Subcutaneous abdominal adipose tissue (tissue), 5 donors: ENCODE results near the gene CPED1.

Experiments
- H3K27ac ChIP-seq: one replicate; pipeline ENCODE4 v1.7.0; 2013; ENCODE audit warnings: low read depth, mild to moderate bottlenecking, inconsistent platforms, low read length, moderate library complexity
- H3K27me3 ChIP-seq, 5 donors: one replicate each; pipeline ENCODE4 v1.7.0; 2013; ENCODE audit warnings: low read length in 5 of 5, inconsistent platforms in 1 of 5; ENCODE audit not compliant: control insufficient read depth in 5 of 5, insufficient read depth in 4 of 5
- H3K36me3 ChIP-seq, 5 donors: one replicate each; pipeline ENCODE4 v1.7.0; 2013; ENCODE audit warnings: low read length in 5 of 5; ENCODE audit not compliant: control insufficient read depth in 5 of 5, insufficient read depth in 5 of 5
- H3K4me1 ChIP-seq, 5 donors: one replicate each; pipeline ENCODE4 v1.7.0; 2013; ENCODE audit warnings: low read length in 5 of 5, mild to moderate bottlenecking in 3 of 5, moderate library complexity in 1 of 5; ENCODE audit not compliant: control insufficient read depth in 5 of 5, insufficient read depth in 5 of 5
- H3K4me3 ChIP-seq, 5 donors: one replicate each; pipeline ENCODE4 v1.7.0; 2013; ENCODE audit warnings: low read length in 5 of 5, low read depth in 1 of 5
- H3K9ac ChIP-seq, 5 donors: one replicate each; pipeline ENCODE4 v1.7.0; 2013; ENCODE audit warnings: low read length in 5 of 5, mild to moderate bottlenecking in 4 of 5, moderate library complexity in 3 of 5
- H3K9me3 ChIP-seq, 5 donors: one replicate each; pipeline ENCODE4 v1.7.0; 2013; ENCODE audit warnings: low read length in 5 of 5; ENCODE audit not compliant: control insufficient read depth in 5 of 5
- donor health status: healthy.
- donor health status: healthy.
- donor health status: healthy.
- donor health status: healthy.
- donor health status: healthy.

CPED1 gene

DNA sequence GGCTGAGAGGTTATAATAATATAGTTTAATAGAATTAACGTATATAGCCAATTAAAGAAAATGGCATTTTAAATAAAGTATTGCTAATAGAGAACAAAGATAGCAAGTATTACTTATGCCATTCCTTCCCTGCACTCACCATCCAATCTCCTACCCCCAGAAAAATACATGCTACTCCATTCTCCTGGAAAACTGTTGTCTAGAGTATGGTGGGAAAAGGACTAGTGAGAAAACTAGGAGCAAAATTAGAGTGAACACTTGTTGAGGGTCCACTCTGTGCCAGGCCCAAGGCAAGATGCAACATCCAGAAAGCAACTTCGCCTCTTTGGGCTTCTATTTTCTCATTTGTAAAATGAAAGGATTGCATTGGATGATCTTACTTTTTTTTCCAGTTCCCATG lies 149.1 kb downstream of the CPED1 start:
- Histone ChIP-seq H3K9ac (no peak overlapping the region), H3K9me3 (no peaks in the 10 kb centered on the region), H3K4me3 (no peak overlapping the region), H3K27ac (no peak overlapping the region), H3K27me3 (no peaks in the 10 kb centered on the region), H3K4me1 (no peaks in the 10 kb centered on the region), H3K36me3 (peaks cover 25 to 47% (median 37%) of the 10 kb centered on the region in 5 donors)

DNA sequence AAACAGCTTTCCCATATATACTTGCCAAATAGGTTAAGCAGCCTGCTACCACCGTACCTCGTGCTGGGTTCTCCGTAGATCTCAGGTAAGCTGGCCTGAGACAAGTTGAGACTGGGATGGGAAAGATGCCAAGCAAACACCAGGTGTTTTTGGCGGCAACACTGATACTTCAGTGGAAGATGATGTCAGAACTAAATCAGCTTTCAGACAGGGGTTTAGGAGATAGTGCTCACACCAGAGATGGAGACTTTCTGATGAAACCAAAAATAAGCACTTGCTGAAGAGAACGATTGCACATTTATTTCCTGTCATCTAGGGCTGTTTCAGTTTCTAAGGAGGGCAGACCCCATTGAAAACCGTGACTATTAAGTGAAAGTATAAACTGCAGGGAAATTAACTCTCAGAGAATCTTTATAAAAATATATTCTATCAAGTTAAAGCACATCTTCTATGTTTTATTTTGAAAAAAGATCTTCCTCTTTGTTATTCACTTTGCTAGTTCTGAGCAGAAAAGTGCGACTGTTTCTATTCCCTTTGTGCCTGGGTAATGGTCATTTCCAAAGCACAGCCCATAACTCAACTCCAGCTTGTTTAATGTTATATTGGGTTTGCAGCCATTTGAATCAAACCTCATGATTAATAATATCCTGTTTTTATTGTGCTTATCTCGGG lies 149.9 kb downstream of the CPED1 start:
- no peak overlapping the region for H3K27ac ChIP-seq
- H3K4me1 ChIP-seq: no peaks in the 10 kb centered on the region
- H3K9me3 ChIP-seq: no peaks in the 10 kb centered on the region
- no peaks in the 10 kb centered on the region for H3K27me3 ChIP-seq
- H3K9ac ChIP-seq: no peak overlapping the region
- H3K4me3 ChIP-seq: no peak overlapping the region
- H3K36me3 ChIP-seq: peaks cover 28 to 48% (median 42%) of the 10 kb centered on the region in 5 donors

- Histone ChIP-seq H3K27ac (no peak overlapping the region), H3K9me3 (no peaks in the 10 kb centered on the region), H3K27me3 (no peaks in the 10 kb centered on the region), H3K4me1 (no peaks in the 10 kb centered on the region), H3K36me3 (peaks cover 24 to 47% (median 42%) of the 10 kb centered on the region in 5 donors), H3K4me3 (no peak overlapping the region), H3K9ac (no peak overlapping the region)
Observed at GRCh38 chr7:121139427-121139826, 150.9 kb downstream of the CPED1 start.

DNA sequence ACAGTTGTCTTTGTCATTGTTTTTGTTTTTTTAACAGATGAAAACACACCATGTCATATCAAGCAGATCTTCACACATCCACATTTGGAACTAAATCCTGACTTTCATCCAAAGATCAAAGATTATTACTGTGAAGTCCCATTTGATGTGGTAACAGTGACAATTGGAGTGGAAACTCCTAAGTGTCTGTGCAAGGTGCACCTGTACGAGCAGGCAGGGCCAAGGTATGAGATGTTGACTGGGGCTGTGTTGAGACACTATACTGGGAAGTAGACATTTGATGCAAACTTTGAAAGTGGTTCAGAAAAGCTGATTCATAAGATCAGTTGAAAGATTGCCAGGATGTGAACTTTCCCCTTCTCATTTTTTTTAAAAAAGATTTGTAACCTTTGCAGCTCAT lies 152.3 kb downstream of the CPED1 start:
- Histone ChIP-seq H3K9me3 (no peaks in the 10 kb centered on the region), H3K36me3 (peaks cover 24 to 47% (median 46%) of the 10 kb centered on the region in 5 donors), H3K27ac (no peak overlapping the region), H3K4me1 (no peaks in the 10 kb centered on the region), H3K9ac (no peak overlapping the region), H3K4me3 (no peak overlapping the region), H3K27me3 (no peaks in the 10 kb centered on the region)

- peaks cover 8 to 21% (median 10%) of the 10 kb centered on the region in 5 donors for H3K36me3 ChIP-seq
- H3K27ac ChIP-seq: no peak overlapping the region
- H3K9me3 ChIP-seq: no peaks in the 10 kb centered on the region
- H3K27me3 ChIP-seq: no peaks in the 10 kb centered on the region
- no peaks in the 10 kb centered on the region for H3K4me1 ChIP-seq
- no peak overlapping the region for H3K4me3 ChIP-seq
- no peak overlapping the region for H3K9ac ChIP-seq
Observed at GRCh38 chr7:121151774-121152221, 163.3 kb downstream of the CPED1 start.

- Histone ChIP-seq H3K9ac (no peak overlapping the region), H3K27ac (no peak overlapping the region), H3K36me3 (peaks cover 8 to 21% (median 10%) of the 10 kb centered on the region in 5 donors), H3K27me3 (no peaks in the 10 kb centered on the region), H3K4me1 (peaks cover 0 to 6% (median 5%) of the 10 kb centered on the region in 5 donors), H3K9me3 (no peaks in the 10 kb centered on the region), H3K4me3 (no peak overlapping the region)
Observed at GRCh38 chr7:121153411-121153810, 164.9 kb downstream of the CPED1 start.

DNA sequence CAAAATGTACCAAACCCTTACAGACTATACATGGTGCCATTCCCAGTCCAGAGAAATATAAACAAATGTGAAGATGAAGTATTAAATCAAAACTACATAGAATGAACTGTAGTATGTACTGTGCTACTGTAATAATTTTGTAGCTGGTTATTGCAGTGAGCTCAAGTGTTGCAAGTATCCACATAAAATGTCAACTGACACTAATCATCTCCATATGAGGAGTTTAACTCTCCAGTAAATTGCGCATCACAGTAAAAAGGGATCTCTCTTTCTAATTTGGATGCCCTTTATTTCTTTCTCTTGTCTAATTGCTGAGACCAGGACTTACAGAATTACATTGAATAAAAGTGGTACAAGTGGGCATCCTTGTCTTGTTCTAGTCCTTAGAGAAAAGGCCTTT lies 165.5 kb downstream of the CPED1 start:
- H3K27ac ChIP-seq: no peak overlapping the region
- peaks cover 0 to 9% (median 5%) of the 10 kb centered on the region in 5 donors for H3K4me1 ChIP-seq
- no peaks in the 10 kb centered on the region for H3K9me3 ChIP-seq
- no peak overlapping the region for H3K9ac ChIP-seq
- no peak overlapping the region for H3K4me3 ChIP-seq
- H3K36me3 ChIP-seq: peaks cover 6 to 17% (median 7%) of the 10 kb centered on the region in 5 donors
- no peaks in the 10 kb centered on the region for H3K27me3 ChIP-seq

DNA sequence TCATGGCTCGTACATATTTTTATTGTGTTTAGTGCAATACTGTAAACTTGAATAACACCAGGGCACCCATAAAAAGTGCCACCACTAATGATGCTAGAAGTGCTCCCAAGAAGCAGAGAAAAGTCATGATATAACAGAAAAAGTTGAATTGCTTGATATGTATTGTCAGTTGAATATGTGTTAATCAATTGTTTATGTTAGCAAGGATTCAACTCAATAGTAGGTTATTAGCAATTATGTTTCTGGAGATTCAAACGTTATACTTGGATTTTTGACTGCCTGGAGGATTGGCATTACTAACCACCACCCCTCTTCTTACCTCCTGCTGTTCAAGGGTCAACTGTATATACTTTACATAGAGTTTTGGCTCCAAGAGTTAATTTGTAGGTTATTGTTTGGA lies 168.3 kb downstream of the CPED1 start:
- Histone ChIP-seq H3K27ac (no peak overlapping the region), H3K27me3 (no peaks in the 10 kb centered on the region), H3K4me1 (peaks cover 0 to 9% (median 5%) of the 10 kb centered on the region in 5 donors), H3K9ac (no peak overlapping the region), H3K36me3 (peaks cover 0 to 8% (median 2%) of the 10 kb centered on the region in 5 donors), H3K9me3 (no peaks in the 10 kb centered on the region), H3K4me3 (no peak overlapping the region)

DNA sequence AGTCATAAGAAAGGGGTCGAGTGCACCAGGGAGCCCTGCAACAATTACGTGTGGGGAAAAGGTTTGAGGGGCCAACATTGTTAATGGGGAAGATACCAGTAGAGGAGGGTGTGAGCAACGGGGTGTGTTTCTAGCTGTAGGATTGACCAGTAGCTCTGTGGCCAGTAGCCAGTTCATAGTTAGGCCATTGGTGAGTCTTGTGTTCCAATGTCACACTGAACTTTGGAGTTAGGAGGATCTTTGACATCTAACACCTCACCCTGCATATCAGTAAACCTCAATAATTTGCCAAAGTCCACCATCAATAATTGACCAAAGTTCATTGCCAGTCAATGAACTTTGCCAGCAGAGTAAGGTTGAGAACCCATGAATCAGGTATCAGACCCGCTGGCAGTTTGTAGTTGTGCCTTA lies 168.8 kb downstream of the CPED1 start:
- Histone ChIP-seq H3K9me3 (no peaks in the 10 kb centered on the region), H3K27me3 (no peaks in the 10 kb centered on the region), H3K36me3 (peaks cover 0 to 8% (median 0%) of the 10 kb centered on the region in 5 donors), H3K4me3 (no peak overlapping the region), H3K9ac (no peak overlapping the region), H3K27ac (no peak overlapping the region), H3K4me1 (peaks cover 0 to 9% (median 5%) of the 10 kb centered on the region in 5 donors)

DNA sequence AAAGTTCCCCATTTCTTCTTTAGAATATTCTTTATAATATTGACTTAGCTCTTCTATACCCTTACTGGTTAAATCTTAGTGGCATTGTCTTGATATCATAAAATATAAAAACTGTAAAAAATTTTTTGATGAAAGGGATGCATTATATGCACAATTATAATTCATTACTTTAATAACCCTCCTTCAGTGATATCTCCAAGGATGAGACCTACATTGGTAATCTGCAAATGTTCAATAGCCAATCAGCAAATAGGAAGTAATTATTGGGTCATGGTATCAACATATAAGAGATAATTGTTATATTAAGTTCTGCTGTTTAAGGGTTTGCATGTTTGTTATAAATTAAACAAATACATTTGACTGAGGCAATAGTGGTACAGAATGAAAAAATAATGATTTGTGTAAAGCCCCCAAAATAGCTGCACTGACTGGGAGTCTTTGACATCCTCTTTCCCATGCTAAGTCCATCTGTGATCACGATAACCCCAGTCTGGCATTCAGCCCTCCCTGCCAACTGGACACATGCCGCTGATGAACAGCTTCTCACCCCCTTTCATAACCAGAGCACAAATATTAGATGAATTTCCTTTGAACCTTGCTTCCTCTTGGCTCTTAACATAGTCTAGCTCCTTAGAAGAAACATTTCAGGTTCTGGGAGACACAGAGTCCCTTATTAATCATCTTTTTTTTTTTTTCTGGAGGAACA lies 169.5 kb downstream of the CPED1 start:
- Histone ChIP-seq H3K4me1 (peaks cover 0 to 9% (median 5%) of the 10 kb centered on the region in 5 donors), H3K9me3 (no peaks in the 10 kb centered on the region), H3K9ac (no peak overlapping the region), H3K4me3 (no peak overlapping the region), H3K36me3 (peaks cover 0 to 8% (median 0%) of the 10 kb centered on the region in 5 donors), H3K27ac (no peak overlapping the region), H3K27me3 (no peaks in the 10 kb centered on the region)
